ENCODE results near the gene PML.
"Not testable (repeated sequence)": the region's sequence is repeated elsewhere in the genome, so short reads cannot be mapped to it uniquely, and the experiment has no call there.

The PML gene

GRCh38 chr15:74040109-74040850, 45.8 kb downstream of the PML start:
- peak; percentile 97 for DNase-seq (ENCODE audit: low read depth)

GRCh38 chr15:74041311-74041756, 46.8 kb downstream of the PML start:
- no peak for DNase-seq (ENCODE audit: low read depth)

GRCh38 chr15:74041777-74042435, 47.4 kb downstream of the PML start:
- DNase-seq (ENCODE audit: low read depth) = no peak

- no peak for DNase-seq (ENCODE audit: low read depth)
Measured at GRCh38 chr15:74042603-74043424, 48.3 kb downstream of the PML start.

- no peak for DNase-seq (ENCODE audit: low read depth)
Measured at GRCh38 chr15:74043425-74044266, 49.1 kb downstream of the PML start.

GRCh38 chr15:74044267-74045110, 50.0 kb downstream of the PML start:
- no peak for DNase-seq (ENCODE audit: low read depth)

GRCh38 chr15:74045184-74045583, 50.7 kb downstream of the PML start:
- DNase-seq (ENCODE audit: low read depth) = no peak

GRCh38 chr15:74045636-74046274, 51.2 kb downstream of the PML start:
- no peak for DNase-seq (ENCODE audit: low read depth)

GRCh38 chr15:74046275-74046674, 51.8 kb downstream of the PML start:
- DNase-seq (ENCODE audit: low read depth) = no peak

GRCh38 chr15:74050127-74050526, 55.6 kb downstream of the PML start:
- no peak for DNase-seq (ENCODE audit: low read depth)

GRCh38 chr15:74050556-74051234, 56.2 kb downstream of the PML start:
- no peak for DNase-seq (ENCODE audit: low read depth)

- DNase-seq (ENCODE audit: low read depth) = not testable (repeated sequence)
Measured at GRCh38 chr15:74052271-74053260, 58.0 kb downstream of the PML start.

- DNase-seq (ENCODE audit: low read depth) = no peak
Measured at GRCh38 chr15:74053517-74053916, 59.0 kb downstream of the PML start.

- DNase-seq (ENCODE audit: low read depth) = peak; percentile 37
Measured at GRCh38 chr15:74053941-74054529, 59.5 kb downstream of the PML start.

- no peak for DNase-seq (ENCODE audit: low read depth)
Measured at GRCh38 chr15:74055804-74056203, 61.3 kb downstream of the PML start.

- DNase-seq (ENCODE audit: low read depth) = not testable (repeated sequence)
Measured at GRCh38 chr15:74056330-74056729, 61.8 kb downstream of the PML start.

GRCh38 chr15:74059050-74059833, 64.7 kb downstream of the PML start:
- DNase-seq (ENCODE audit: low read depth) = not testable (repeated sequence)
